SU-DHL-6 (cell line): ENCODE data around the gene IL1R2.
"Not testable (repeated sequence)": the region's sequence is repeated elsewhere in the genome, so short reads cannot be mapped to it uniquely, and the experiment has no call there.

Source experiments
- EZH2phosphoT487 ChIP-seq: fragments of 200-600 bp; sonication (generic), shearing (Covaris generic); conservative IDR thresholded peaks from 2 replicates; pipeline ENCODE4 v1.6.1; 2018; ENCODE audit warnings: mild to moderate bottlenecking, antibody characterized with exemption, low read length, moderate library complexity, mixed read lengths
- TF ChIP-seq, protein P1 (sequence below): fragments of 200-600 bp; sonication (generic); IDR thresholded peaks from one replicate; pipeline ENCODE4 v1.5.1; 2017; ENCODE audit warnings: antibody characterized with exemption, mild to moderate bottlenecking, low read length, moderate library complexity; ENCODE audit not compliant: insufficient read depth, poor library complexity, severe bottlenecking

GRCh38 chr2:102002909-102003308 lies 11.1 kb downstream of the IL1R2 start:
- TF ChIP-seq, protein P1, sequence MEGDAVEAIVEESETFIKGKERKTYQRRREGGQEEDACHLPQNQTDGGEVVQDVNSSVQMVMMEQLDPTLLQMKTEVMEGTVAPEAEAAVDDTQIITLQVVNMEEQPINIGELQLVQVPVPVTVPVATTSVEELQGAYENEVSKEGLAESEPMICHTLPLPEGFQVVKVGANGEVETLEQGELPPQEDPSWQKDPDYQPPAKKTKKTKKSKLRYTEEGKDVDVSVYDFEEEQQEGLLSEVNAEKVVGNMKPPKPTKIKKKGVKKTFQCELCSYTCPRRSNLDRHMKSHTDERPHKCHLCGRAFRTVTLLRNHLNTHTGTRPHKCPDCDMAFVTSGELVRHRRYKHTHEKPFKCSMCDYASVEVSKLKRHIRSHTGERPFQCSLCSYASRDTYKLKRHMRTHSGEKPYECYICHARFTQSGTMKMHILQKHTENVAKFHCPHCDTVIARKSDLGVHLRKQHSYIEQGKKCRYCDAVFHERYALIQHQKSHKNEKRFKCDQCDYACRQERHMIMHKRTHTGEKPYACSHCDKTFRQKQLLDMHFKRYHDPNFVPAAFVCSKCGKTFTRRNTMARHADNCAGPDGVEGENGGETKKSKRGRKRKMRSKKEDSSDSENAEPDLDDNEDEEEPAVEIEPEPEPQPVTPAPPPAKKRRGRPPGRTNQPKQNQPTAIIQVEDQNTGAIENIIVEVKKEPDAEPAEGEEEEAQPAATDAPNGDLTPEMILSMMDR, result not testable (repeated sequence)
- not testable (repeated sequence) for TF ChIP-seq EZH2phosphoT487
